AG04450 (cell line): ENCODE results near the gene IL1RAPL2. TPM values are rescaled to one million over a fixed set of nuclear protein-coding genes. Genes with fewer than 3 reads are reported as not detected.

Experiments
- CTCF ChIA-PET: fragments of 300-600, 350-600 bp; formaldehyde crosslinking; extraction: SDS; loops from one replicate; lab custom pipeline; 2022; ENCODE audit warnings: antibody characterized with exemption, inconsistent platforms; lab: Charles Lee
- POLR2A ChIA-PET: fragments of 350-600 bp; formaldehyde crosslinking; extraction: SDS; loops from one replicate; lab custom pipeline; 2021; ENCODE audit warnings: antibody characterized with exemption, inconsistent platforms; lab: Yijun Ruan, JAX
- DNase-seq: peaks from one replicate; pipeline ENCODE4 v3.0.0-alpha.2; 2011; ENCODE audit warnings: low read depth, low spot score
- H3K27ac ChIP-seq: one replicate; pipeline ENCODE4 v1.5.1; 2012; ENCODE audit warnings: low read depth, low read length, control low read depth
- H3K27me3 ChIP-seq: one replicate; pipeline ENCODE4 v1.6.0; 2012; ENCODE audit warnings: low read length; ENCODE audit not compliant: control insufficient read depth, insufficient read depth
- H3K4me3 ChIP-seq: 2 replicates; pipeline ENCODE4 v1.5.1; 2011; ENCODE audit warnings: mild to moderate bottlenecking, low read depth, low read length, control low read depth
- H3K9me3 ChIP-seq: 2 replicates; pipeline ENCODE4 v1.5.1; 2012; ENCODE audit warnings: low read length; ENCODE audit not compliant: control insufficient read depth, insufficient read depth
- polyA plus RNA-seq: library from polyadenylated mRNA; depleted of rRNA; stranded (reverse); fragments of >200 nt; gene quantifications from 2 replicates; pipeline ENCODE4 v1.2.3, GENCODE V29; 2011
- TF ChIP-seq, protein P1 (sequence below): IDR thresholded peaks from 2 replicates; pipeline ENCODE4 v1.5.1; 2011; ENCODE audit warnings: low read depth, low read length, control low read depth, inconsistent platforms

Gene IL1RAPL2
- polyA plus RNA-seq, 1 experiment: 0.71 TPM

DNA sequence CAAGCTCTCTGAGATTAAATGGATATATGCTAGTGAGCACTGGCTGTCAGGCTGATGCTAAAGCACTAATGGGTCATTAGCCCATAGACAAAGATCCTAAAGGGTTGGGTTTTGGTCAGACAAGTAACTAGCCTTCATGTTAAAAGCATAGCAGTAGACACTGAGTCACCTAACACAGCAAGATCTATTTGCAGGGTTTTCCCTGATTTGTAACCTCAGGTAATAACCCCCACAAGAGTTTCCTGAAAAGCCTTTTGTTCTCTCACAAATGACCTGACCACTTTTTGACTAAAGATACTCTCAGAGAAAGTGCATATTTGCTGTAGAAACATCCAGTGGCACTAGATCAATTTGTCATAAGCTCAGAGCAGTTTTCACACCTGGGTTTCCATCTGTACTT is 905.6 kb downstream of the IL1RAPL2 start:
- TF ChIP-seq, protein P1, sequence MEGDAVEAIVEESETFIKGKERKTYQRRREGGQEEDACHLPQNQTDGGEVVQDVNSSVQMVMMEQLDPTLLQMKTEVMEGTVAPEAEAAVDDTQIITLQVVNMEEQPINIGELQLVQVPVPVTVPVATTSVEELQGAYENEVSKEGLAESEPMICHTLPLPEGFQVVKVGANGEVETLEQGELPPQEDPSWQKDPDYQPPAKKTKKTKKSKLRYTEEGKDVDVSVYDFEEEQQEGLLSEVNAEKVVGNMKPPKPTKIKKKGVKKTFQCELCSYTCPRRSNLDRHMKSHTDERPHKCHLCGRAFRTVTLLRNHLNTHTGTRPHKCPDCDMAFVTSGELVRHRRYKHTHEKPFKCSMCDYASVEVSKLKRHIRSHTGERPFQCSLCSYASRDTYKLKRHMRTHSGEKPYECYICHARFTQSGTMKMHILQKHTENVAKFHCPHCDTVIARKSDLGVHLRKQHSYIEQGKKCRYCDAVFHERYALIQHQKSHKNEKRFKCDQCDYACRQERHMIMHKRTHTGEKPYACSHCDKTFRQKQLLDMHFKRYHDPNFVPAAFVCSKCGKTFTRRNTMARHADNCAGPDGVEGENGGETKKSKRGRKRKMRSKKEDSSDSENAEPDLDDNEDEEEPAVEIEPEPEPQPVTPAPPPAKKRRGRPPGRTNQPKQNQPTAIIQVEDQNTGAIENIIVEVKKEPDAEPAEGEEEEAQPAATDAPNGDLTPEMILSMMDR: no peak
- Histone ChIP-seq H3K4me3 (no peak overlapping the region), H3K9me3 (no peaks in the 10 kb centered on the region), H3K27ac (no peak overlapping the region), H3K27me3 (no peaks in the 10 kb centered on the region)
- ChIA-PET POLR2A (no interaction called here), CTCF (interaction anchor here (0.6 kb wide), 1 partner anchor 1331 kb away, joined by 5 read pairs; no protein-coding TSS in a partner anchor)
- DNase-seq: no peak

DNA sequence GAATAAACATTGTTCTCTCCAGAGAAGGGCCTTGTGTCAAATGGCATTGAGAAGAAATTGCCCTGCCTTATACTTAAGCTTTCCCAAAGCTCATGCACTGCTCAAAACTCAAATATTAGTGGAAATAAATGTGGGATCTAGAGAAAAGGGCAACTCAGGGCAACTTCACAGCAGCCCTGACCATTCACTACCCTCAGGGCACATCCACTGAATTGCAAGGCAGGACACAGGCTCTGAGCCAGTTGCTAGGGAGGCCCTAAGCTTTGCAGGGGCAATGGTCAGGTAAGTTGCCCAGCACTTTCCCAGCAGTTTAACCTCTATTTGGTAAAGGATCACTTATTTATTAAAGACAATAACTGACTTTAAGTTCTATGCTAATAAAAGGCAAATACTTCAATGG is 909.8 kb downstream of the IL1RAPL2 start:
- H3K27ac ChIP-seq: no peak overlapping the region
- ChIA-PET POLR2A (no interaction called here), CTCF (no interaction called here)
- no peaks in the 10 kb centered on the region for H3K9me3 ChIP-seq
- H3K27me3 ChIP-seq: no peaks in the 10 kb centered on the region
- TF ChIP-seq, protein P1: no peak
- no peak for DNase-seq
- no peak overlapping the region for H3K4me3 ChIP-seq

DNA sequence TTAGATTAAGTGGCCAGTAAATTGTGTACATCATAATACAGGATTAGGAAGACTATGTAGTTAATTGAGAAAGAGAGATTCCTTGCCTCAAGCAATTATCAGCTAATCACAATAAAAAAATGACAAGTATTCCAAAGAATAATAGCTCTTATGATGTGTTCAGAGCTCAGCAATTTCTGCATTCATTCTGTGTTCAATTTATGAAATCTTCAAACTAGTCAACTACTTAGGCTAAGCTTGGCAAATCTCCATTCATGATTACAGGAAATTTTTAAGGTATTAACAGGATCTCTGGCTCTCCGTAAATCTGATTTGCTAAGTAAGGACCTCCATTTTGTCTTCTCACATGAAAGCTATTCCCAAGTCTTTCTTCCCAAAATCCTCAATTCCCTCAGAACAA is 911.4 kb downstream of the IL1RAPL2 start:
- Histone ChIP-seq H3K9me3 (no peaks in the 10 kb centered on the region), H3K27me3 (no peaks in the 10 kb centered on the region), H3K27ac (no peak overlapping the region), H3K4me3 (no peak overlapping the region)
- POLR2A ChIA-PET: no interaction called here
- CTCF ChIA-PET: no interaction called here
- no peak for DNase-seq
- TF ChIP-seq, protein P1: no peak

DNA sequence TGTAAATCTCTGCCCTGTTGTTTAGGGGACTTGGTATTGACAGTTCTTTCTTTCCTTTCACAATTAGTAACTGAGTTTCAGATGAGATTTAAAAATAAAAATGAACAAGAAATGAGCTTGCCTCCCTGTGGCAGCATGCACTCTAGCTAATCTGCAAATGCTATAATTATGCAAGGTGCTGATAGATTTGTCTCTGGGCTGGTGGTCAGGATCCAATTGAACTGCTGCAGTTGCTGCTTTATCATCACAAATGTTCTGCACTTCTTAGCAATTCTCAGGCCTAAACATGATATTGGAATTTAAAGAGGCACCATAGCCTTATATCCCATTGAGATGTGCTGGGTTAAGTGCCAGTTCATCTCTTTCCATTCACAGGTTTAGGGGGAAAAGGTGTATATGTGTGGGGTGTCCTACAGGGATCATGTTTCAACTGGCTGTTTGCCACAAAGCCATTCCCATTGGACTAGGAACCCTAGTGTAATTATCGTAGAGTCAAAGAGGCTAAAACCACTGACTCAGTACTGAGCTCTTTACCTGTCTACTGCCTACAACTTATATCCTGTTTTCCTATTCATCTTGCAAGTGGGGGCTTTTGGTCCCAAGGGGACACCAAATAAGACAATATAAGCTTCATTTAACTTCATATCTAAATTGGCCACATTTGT is 914.8 kb downstream of the IL1RAPL2 start:
- no peak for DNase-seq
- CTCF ChIA-PET: no interaction called here
- POLR2A ChIA-PET: no interaction called here
- TF ChIP-seq, protein P1: no peak
- Histone ChIP-seq H3K4me3 (no peak overlapping the region), H3K27me3 (no peaks in the 10 kb centered on the region), H3K27ac (no peak overlapping the region), H3K9me3 (no peaks in the 10 kb centered on the region)

DNA sequence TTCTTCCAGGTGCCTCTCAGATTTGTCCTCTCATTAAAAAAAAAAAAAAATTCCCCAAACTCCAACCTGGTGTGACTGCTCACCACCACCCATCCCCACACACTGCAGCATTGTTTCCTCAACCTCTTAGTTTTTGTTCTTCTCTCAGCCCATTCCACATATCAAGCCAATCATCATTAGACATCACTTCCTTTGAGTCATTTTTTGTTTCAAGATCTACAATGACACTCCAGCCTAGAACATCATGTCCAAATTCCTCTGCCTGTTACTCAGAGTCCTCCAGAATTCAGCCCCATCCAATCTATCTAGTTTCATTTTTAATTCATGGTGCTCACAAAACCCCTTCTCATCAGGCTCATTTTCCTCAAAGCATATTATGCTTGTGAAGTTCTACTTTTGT is 917.0 kb downstream of the IL1RAPL2 start:
- DNase-seq: no peak
- TF ChIP-seq, protein P1: no peak
- Histone ChIP-seq H3K9me3 (no peaks in the 10 kb centered on the region), H3K4me3 (no peak overlapping the region), H3K27me3 (no peaks in the 10 kb centered on the region), H3K27ac (no peak overlapping the region)
- ChIA-PET CTCF (no interaction called here), POLR2A (no interaction called here)
